DMS79 (cell line): Measurements from ENCODE around the gene TBP.
A peak's percentile ranks its signal among the peaks of the same experiment; 100 is the strongest.

ENCODE experiments used
- DNase-seq: peaks from one replicate; lab custom pipeline; 2025; lab: John Stamatoyannopoulos, UW

The TBP gene

GRCh38 chr6:170535004-170535403, 19.2 kb upstream of the TBP start:
- DNase-seq = no peak

- no peak for DNase-seq
Observed at GRCh38 chr6:170536671-170537070, 17.5 kb upstream of the TBP start.

GRCh38 chr6:170537329-170537728, 16.8 kb upstream of the TBP start:
- no peak for DNase-seq

- DNase-seq = no peak
Observed at GRCh38 chr6:170542031-170542719, 12.0 kb upstream of the TBP start.

GRCh38 chr6:170545405-170545804, 8.8 kb upstream of the TBP start:
- peak; percentile 90 for DNase-seq

- DNase-seq = peak; percentile 94
Observed at GRCh38 chr6:170552765-170553533, 1.2 kb upstream of the TBP start, which contains the start of gene PSMB1. Gene PSMB1 (minus strand): TSS chr6:170553307. CDS start chr6:170553242, 65 bp downstream.

- DNase-seq = peak; percentile 63
Observed at GRCh38 chr6:170553534-170554012, 596 bp upstream of the TBP start.

- DNase-seq = no peak
Observed at GRCh38 chr6:170554796-170555137, 598 bp downstream of the TBP start.

GRCh38 chr6:170555305-170555704, 1.1 kb downstream of the TBP start:
- no peak for DNase-seq

- DNase-seq = no peak
Observed at GRCh38 chr6:170561555-170561954, 7.4 kb downstream of the TBP start.

- no peak for DNase-seq
Observed at GRCh38 chr6:170564936-170565530, 10.9 kb downstream of the TBP start.

GRCh38 chr6:170572704-170573466, 18.7 kb downstream of the TBP start:
- no peak for DNase-seq

- DNase-seq = no peak
Observed at GRCh38 chr6:170575250-170575649, 21.1 kb downstream of the TBP start.

- no peak for DNase-seq
Observed at GRCh38 chr6:170578909-170579308, 24.7 kb downstream of the TBP start.

- DNase-seq = no peak
Observed at GRCh38 chr6:170583756-170584180, 29.6 kb downstream of the TBP start.

- DNase-seq = peak; percentile 73
Observed at GRCh38 chr6:170584181-170584953, 30.2 kb downstream of the TBP start, which contains the start of gene PDCD2. Gene PDCD2 (minus strand): TSS chr6:170584637. CDS start chr6:170584581, 56 bp downstream.

- peak; percentile 24 for DNase-seq
Observed at GRCh38 chr6:170584954-170585498, 30.9 kb downstream of the TBP start.

- DNase-seq = no peak
Observed at GRCh38 chr6:170590725-170591124, 36.6 kb downstream of the TBP start.

- no peak for DNase-seq
Observed at GRCh38 chr6:170596426-170596825, 42.3 kb downstream of the TBP start.

- no peak for DNase-seq
Observed at GRCh38 chr6:170597278-170597677, 43.1 kb downstream of the TBP start.
